CD4-positive, alpha-beta T cell treated with Interleukin-15 for 1 hour (primary cell): ENCODE results near the gene MFSD1.
"Not testable (repeated sequence)": the region's sequence is repeated elsewhere in the genome, so short reads cannot be mapped to it uniquely, and the experiment has no call there.

Experiments
- DNase-seq: peaks from one replicate; pipeline ENCODE4 v3.0.0-alpha.2; 2020

The MFSD1 gene

DNA sequence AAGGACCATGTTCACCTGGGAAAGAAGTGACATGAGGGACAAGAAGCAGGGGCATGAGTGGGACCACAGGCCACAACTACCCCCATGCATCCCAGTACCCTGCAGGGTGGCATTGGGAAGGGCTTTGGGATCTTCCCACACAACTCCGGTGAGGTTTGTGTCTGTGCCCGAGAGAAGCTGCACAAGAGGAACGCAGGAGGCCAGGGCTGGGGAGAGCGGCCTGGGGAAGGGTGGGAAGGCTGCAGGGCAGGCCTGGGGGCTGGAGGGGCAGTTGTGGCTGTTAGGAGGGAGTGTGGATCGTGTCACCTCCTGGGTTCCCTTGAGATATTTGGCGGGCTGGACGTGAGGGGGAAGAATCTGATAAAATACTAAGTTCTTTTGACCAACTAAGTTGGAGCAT, 25.3 kb upstream of the MFSD1 start:
- DNase-seq: no peak

DNA sequence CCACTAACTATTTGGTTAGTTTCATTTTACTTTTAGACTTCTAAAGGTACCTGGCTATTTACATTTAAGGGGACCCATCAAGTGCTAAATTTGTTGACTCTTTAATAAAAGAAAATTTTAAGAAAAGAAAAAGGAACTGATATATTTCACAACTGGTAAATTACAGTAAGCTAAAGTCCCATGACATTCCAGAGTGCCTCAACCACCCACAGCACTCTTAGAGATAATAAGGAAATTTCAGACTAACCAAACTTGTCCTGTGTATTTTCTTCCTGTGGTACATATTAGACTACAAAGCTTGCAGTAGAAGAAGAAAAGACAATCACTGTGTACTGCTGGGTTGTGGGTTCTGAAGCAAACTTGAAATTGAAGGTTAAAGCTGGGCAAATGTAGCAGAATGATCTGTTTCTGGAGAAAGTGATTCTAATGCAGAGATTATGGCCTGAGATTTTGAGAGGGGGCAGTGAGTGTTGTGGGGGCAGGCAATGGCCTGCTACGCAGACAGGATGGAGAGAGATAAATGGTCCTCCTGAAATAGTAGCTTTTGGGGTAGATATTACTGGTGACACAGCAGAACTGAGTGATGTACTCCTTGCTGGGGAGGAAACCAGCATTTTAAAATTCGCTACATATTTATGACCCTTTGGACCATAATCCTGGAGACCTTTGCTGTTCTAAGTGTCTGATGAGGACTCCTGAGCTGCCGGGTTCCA, 24.5 kb upstream of the MFSD1 start:
- DNase-seq: no peak

DNA sequence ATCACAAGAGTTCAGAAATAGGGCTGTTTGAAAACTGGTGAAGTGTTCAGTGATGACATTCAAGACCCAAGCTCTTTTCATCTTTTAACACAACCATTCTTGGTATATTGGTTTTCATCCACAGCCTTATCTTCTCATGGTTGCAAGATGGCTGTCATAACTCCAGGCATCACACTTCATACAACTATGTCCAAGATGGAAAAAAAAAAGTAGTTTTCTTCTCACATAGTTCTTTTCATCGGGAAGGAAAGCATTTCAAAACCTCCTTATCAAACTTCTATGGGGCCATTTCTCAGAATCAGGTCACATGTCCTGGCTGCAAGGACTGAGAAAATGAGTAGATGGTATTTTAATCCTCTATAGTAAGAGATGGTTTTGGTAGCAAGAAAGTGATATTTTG, 21.1 kb upstream of the MFSD1 start:
- no peak for DNase-seq

DNA sequence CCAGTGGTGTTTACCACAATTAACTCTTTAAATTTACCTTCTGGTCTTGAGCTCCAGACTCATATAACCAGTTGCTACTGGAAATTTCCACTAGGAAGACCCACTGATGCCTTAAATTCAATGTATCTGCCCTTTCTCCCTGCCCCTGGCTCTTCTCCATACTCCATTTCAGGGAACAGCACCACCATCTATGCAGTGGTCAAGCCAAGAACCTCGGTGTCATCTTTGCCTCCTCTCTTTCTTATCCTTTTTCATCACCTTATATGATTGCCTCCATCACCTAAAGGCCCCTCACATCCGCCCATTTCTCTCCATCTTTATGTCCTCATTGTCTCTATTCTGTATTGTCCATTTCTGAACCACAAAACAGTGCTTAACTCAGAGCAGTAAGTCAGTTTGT, 20.7 kb upstream of the MFSD1 start:
- no peak for DNase-seq

DNA sequence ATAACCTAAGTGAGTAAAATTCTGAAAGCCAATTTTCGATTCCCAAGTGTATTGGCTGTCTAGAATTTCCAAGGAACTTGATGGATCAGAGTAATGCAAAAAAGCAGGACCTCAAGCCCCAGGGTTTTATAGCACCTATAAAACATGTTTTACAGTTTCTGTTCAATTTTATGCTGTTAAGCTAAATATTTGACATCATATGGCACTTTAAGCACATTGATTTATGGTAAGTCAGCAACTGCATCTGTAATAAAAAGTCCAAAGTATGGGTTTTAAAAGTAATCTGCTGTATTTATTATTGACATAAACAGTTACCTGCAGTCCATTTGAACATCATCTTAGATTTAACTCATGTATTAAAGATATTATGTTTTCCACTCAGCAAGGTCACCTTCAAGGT, 20.0 kb upstream of the MFSD1 start:
- DNase-seq: no peak

DNA sequence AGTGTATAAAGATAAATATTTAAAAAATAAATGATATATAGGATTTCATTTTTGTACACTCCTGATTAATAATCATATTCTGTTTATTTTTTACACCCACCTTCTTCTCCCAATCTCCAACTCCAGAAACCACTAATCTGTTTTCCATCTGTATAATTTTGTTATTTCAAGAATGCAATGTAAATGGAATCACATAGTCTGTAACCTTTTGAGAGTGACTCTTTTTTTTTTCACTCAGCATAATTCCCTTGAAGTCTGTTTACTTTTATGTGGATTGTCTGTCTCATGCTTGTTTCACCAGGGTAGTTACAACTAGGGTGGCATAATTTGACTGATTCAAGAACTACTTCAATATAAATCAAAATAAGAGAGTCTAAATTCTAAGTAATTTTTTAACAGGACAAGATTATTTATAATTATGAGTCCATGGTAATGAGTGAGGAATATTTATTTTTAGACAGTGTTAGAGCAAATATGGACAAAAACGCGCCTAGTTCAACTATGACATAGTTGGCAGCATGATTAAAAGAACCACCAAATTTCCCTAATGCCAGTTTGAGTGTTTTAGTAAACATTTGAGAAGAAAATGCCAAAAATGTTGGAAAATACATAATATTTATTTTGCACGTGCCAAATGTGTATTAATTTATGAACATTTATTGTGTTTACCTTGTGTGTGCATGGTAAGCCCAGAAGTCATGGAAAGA, 19.4 kb upstream of the MFSD1 start:
- no peak for DNase-seq

GRCh38 chr3:158783051-158783450, 18.8 kb upstream of the MFSD1 start:
- DNase-seq: no peak

DNA sequence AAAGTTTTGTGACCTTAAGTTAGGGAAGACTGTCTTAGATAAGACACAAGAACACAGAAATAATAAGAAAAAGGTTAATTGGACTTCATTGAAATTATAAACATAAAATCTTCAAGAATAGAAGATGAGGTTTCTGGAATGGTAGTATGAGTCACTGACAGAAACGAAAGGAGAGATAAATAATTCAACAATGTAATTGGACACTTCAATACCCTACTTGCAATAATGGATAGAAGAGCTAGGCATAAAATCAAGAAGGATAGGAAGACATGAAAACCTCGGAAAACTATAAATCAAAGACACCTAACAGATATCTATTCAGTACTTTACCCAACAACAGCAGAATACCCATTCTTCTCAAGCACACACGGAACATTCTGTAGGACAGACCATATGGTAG, 15.9 kb upstream of the MFSD1 start:
- no peak for DNase-seq

GRCh38 chr3:158788446-158788845, 13.4 kb upstream of the MFSD1 start:
- DNase-seq: no peak

GRCh38 chr3:158789592-158789991, 12.3 kb upstream of the MFSD1 start:
- no peak for DNase-seq

DNA sequence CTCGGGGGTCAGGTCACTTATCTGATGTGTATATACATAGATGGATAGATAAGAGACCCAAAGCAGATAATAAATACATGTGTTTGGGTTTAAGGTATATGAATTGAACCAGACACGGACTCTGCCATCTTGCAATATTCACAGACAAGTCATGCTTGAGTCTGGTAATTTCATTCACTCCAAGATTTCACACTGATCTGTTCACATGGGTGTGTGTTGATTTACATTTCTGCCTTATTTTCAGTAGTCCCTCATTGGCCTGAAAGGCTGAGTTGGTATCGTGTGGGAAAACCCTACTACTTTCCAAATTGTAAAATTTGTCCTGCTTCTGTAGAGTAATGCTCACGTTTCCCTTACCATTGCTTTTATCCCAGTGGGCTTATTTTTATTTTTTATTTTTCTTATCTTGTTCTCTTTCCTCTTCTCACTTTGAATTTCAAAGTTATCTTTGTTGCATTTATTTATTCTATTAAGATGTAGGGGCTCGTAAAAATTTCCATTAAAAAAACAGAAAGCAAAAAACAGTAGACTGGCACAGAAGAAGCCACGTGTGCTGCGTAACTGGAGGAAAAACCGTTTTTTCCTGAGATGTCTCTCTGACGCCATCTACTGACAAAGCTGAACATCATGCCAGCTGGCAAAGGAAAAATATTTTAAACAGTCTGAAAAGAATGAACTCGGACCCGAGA, 10.8 kb upstream of the MFSD1 start:
- peak; percentile 27 for DNase-seq

- not testable (repeated sequence) for DNase-seq
Observed at GRCh38 chr3:158791590-158791920, 10.3 kb upstream of the MFSD1 start.

- DNase-seq: no peak
Observed at GRCh38 chr3:158792709-158793108, 9.1 kb upstream of the MFSD1 start.

GRCh38 chr3:158794206-158794605, 7.6 kb upstream of the MFSD1 start:
- DNase-seq: no peak

DNA sequence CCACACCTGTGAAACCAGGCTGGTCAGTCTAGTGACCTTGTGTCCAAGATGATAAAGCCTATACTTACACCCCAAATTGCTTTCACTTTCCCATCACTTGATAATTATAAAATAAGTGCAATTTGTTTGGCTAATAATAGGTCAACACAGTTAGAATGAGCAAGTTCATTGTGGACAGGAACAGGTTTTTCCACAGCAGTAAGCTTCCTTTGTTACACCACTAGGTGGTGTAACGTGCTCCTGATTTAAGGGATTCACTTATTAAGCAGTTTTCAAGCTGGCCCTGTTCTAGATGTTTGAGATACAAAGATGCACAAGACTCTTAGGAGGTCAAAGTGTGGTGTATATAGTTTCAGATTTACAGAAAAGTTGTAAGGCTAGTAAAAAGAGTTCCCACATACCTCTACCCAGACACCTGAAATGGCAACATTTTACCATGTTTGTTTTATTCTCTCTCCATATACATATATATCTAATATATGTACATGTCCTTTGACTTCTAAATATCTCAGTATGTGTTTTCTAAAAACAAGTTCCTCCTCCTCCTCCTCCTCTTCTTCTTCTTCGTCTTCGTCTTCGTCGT, 6.8 kb upstream of the MFSD1 start:
- DNase-seq: no peak

- DNase-seq: no peak
Observed at GRCh38 chr3:158801201-158801600, 653 bp upstream of the MFSD1 start.

DNA sequence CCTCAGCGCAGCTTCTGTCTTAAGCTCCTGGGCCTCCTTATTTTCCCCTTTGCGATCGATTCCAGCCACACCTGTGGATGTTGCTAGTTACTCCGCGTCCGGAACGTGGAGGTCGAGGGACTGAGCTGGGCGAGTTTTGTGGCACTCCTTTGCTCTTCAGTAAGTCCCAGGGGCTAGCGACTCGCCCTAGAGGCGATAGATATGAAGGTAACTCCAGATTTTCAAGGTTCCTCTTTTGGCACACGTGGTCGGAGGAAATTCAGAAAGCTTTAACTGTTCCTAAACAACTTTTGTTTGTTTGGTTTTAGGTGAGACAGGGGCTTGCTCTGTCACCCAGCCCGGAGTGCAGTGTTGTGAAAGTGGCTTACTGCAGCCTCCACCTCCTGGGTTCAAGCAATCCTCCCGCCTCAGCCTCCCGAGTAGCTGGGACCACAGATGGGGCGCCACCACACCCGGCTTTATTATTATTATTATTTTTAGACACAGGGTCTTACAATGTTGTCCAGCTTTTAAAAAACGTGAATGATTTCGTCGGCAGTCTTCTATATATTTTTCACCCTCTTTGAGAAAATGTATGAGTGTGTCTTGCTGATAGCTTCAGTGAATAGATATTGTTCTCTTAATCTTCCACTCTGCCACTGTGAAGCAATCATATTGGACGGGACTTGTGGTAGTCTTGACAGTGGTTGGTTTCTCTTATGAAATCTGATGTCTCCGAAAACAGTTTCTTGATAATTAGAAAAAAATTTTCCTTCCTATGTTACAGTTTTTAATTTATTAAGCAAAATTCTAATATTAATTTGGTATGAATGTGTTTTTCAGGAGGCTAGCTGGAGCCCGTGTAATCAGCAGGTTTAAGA, 785 bp downstream of the MFSD1 start:
- DNase-seq: peak; percentile 29

DNA sequence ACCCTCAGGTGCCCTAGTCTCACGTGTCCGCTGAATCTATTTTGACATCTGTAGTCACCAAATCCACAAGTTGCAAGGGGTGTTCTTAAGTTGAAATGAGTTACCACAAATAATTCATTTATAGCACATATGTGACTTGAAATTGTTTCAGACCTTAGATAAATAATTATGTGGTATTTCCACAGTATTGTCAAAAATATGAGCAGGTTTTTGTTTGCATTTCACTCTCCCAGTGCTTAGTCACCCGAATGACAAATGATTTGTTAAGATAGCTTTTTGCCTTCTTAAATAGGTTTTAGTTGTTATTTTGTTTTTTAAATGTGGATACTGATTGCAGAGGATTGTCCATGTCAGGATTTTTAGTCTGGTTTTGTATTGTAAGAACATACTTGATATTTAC, 2.6 kb downstream of the MFSD1 start:
- DNase-seq: no peak

DNA sequence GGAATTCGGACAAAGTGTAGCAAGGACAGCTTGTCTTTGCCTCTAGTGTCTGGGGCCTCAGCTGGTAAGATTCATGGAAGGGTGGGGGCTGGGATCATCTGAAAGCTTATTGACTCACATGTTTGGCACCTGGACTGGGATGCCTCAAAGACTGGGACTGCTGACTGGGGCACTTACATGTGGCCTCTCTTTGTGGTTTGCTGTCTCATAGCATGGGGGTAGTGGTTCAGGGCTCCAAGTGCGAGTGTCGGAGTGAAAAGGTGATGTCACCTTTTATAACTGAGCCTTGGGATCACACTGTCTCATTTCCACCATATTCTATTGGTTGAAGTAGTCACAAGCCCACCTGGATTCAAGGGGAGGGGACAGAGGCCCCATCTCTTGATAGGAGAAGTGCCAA, 6.8 kb downstream of the MFSD1 start:
- peak; percentile 18 for DNase-seq

- DNase-seq: no peak
Observed at GRCh38 chr3:158809642-158810041, 7.8 kb downstream of the MFSD1 start.

- no peak for DNase-seq
Observed at GRCh38 chr3:158810823-158811724, 9.2 kb downstream of the MFSD1 start.

DNA sequence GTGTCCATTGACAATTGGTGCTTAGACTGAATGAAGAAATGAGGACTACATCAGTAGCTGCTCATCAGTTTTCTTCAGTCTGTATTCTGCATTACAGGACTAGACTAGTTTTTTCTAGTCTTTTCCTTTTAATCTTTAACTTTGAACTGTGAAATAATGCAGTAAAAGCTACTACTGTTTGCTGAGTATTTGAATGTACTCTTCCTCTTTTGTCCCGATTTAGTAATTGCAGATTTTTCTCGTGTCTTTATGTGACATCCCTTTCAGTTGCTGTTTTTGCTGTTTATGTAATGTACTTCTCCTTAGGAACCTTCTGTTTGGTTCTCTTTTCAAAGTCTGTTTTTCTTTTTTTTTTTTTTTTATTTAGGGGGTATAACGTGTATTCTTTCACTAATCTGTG, 17.4 kb downstream of the MFSD1 start:
- DNase-seq: no peak
